Fibroblast of pulmonary artery (primary cell): ENCODE measurements around the gene CBLN3.
"Not testable (repeated sequence)": the region's sequence is repeated elsewhere in the genome, so short reads cannot be mapped to it uniquely, and the experiment has no call there.

Experiments used
- DNase-seq: peaks from one replicate; pipeline ENCODE4 v3.0.0-alpha.2; 2010; ENCODE audit warnings: low read depth
- H3K4me3 ChIP-seq: replicated peaks from 2 replicates; pipeline ENCODE4 v1.5.1; 2011; ENCODE audit warnings: low read depth, mild to moderate bottlenecking, control low read depth, low read length, moderate library complexity
- TF ChIP-seq, protein P1 (sequence below): IDR thresholded peaks from 2 replicates; pipeline ENCODE4 v1.5.1; 2011; ENCODE audit warnings: mild to moderate bottlenecking, control low read depth, low read length, inconsistent platforms; ENCODE audit errors: missing control alignments

Gene CBLN3

DNA sequence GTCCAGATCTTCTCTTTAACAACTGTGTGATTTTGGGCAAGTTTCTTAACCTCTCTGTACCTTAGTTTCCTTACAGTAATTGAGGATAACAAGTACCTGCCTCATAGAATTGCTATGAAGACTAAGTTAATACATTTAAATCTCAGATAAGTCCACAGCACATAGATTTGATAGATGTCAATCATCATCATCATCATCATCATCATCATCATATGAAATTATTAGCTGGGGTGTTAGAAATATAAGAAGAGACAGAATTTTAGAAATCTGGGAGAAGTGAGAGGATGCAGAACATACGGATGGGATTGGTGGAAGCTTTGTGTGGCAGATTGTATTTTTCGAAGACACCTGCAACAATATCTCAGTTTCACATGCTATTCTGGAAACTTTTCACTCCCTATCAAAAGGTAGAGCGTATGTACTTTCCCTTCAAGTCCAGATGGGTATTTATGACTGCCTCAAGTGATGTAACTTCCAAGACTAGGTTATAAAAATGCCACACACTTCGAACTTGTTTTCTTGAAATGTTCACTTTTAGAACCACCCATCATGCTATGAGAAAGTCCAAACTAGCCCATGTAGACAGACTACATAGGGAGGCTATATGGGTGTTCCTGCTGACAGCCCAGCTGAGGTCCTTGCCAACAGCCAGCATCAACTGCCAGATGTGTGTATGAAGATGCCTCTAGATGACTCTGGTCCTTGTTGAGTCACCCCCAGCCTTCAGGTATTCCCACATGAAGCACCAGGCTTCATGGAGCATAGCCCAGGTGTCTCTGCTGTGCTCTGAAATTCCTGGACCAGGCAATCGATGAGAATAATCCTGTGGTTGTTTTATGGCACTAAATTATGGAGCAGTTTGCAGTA, 33.8 kb upstream of the CBLN3 start:
- TF ChIP-seq, protein P1, sequence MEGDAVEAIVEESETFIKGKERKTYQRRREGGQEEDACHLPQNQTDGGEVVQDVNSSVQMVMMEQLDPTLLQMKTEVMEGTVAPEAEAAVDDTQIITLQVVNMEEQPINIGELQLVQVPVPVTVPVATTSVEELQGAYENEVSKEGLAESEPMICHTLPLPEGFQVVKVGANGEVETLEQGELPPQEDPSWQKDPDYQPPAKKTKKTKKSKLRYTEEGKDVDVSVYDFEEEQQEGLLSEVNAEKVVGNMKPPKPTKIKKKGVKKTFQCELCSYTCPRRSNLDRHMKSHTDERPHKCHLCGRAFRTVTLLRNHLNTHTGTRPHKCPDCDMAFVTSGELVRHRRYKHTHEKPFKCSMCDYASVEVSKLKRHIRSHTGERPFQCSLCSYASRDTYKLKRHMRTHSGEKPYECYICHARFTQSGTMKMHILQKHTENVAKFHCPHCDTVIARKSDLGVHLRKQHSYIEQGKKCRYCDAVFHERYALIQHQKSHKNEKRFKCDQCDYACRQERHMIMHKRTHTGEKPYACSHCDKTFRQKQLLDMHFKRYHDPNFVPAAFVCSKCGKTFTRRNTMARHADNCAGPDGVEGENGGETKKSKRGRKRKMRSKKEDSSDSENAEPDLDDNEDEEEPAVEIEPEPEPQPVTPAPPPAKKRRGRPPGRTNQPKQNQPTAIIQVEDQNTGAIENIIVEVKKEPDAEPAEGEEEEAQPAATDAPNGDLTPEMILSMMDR, result no peak
- no peak overlapping the region for H3K4me3 ChIP-seq
- DNase-seq, result no peak

DNA sequence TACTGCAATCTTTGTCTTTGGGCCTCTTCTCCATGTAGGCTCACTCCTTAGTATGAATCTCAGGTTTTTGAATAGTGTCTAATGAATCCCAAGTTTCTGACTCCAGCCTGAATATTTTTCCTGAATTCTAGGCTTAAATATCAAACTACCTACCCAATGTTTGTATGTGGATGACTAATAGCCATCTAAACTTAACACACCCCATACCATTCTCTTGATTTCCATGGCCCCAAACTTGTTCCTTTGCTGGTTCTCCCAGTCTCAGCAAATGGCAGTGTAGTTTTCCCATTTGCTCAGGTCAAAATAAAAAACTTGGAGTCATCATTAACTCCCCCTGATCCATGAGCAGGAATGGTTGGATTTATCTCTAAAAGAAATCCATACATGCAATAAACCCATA, 31.9 kb upstream of the CBLN3 start:
- DNase-seq, result no peak
- H3K4me3 ChIP-seq, result no peak overlapping the region
- TF ChIP-seq, protein P1, result no peak

DNA sequence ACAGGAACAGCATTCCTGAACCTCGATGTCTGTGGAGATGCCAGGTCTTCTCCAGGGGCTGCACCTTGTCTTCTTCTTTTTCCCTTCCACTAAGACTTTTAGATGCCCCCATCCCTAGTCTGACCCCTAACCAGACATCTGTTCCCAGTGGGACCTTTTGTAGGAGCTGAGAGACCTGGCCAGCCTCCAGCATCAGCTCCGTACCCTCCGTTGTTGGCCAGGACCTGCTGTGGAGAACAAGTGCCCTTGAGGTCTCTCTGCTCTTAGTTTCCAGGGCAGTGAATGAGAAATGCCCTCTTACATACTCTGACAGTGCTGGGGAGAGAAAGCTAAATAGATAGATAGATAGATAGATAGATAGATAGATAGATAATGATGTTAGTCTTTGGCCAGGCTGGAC, 29.9 kb upstream of the CBLN3 start:
- no peak for DNase-seq
- no peak overlapping the region for H3K4me3 ChIP-seq
- TF ChIP-seq, protein P1, result no peak

DNA sequence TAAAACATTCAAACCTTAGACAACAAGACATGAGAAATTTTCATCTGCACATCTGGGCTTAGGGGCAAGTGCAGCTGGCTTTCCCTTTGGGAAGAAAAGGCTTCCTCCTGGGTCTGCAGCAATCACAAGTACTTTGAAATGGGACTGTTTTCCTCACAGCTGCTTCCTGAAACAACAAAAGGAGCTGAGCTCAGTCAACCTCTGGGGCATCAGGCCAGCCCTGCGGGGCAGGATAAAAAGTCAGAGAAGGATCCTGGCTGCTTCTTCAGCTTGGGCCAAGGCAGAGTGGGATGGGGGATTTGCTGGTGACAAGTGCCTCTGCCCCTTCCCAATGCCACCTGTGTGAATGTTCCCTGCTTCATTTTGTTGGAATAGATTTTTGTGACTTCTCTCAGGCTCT, 29.3 kb upstream of the CBLN3 start:
- H3K4me3 ChIP-seq, result no peak overlapping the region
- no peak for DNase-seq
- TF ChIP-seq, protein P1, result no peak

DNA sequence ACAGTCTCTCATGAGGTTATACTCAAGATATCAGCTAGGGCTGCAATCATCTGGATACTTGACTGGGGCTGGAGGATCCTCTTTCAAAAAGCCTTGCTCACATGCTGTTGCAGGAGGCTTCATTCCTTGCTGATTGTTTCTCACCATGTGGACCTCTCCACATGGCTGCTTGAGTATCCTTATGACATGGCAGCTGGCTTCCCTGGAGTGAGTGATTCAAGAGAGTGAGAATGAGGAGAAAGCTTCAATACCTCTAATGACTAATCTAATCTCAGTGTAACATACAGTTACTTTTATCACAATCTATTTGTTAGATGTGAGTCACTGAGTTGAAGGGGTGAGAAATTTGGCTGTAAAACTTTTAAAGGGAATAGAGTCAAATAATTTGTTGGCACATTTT, 27.5 kb upstream of the CBLN3 start:
- DNase-seq, result no peak
- TF ChIP-seq, protein P1, result no peak
- H3K4me3 ChIP-seq, result no peak overlapping the region

DNA sequence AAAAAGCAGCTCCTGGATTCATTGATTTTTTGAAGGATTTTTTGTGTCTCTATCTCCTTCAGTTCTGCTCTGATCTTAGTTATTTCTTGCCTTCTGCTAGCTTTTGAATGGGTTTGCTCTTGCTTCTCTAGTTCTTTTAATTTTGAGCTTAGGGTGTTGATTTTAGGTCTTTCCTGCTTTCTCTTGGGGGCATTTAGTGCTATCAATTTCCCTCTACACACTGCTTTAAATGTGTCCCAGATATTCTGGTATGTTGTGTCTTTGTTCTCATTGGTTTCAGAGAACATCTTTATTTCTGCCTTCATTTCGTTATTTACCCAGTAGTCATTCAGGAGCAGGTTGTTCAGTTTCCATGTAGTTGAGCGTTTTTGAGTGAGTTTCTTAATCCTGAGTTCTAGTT, 21.4 kb upstream of the CBLN3 start:
- DNase-seq, H3K4me3 ChIP-seq: not testable (repeated sequence)

DNA sequence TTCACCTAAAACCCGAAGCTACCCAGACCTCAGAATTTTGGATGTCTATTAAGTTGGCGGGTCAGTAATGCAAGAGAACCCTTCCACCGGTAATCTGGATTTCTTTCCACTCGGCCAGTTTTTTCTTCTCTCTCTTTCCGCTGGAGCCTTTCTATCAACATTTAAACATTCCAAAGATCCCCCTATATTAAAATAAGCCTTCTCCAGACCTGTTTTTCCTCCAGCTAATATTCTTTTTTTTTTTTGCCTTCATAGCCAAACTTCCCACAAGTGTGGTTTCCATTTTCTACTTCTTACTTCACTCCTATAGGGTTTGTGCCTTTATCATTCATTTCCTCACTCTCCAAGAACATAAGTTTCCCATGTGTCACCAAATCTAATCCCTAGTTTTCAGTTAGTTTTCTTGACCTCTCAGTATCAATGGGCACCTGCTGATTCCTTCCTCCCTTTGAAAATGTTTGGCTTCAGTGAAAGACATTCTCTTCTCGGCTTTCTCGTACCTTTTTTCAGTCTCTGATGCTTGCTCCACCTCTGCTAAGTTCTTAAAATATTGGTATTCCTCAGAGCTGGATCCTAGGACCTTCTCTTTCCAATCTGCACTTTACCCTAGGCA, 13.7 kb upstream of the CBLN3 start:
- TF ChIP-seq, protein P1, result no peak
- no peak for DNase-seq
- H3K4me3 ChIP-seq, result peak overlapping the region; percentile 96
